ENCODE data around the gene C4BPA.

The C4BPA gene

DNA sequence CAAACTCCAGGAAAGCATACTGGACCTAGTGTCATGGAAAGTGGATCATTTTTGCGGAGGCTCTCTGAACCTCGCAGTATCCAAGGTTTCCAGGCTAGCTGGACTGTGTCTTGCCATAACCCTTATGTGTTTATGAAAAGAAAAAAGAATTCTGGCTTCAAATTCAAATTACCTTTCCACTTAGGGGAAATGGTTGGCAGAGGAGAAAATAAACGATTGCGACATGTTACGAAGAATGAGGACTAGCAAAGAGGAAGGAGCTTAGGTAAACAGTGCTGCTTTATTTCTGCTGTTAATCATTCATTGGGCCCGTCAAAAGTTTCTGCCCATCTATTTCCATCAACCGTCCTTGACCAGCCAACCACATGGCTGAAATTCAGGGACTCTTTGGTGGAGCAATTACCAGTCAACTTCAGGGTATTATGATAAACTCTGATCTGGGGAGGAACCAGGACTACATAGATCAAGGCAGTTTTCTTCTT, at the start of gene C4BPA:
Gene C4BPA (plus strand): TSS at position 342 of the 482 bp plus-strand sequence. CDS start 8,793 bp downstream, outside the sequence.
- peak; percentile 26 for DNase-seq

DNA sequence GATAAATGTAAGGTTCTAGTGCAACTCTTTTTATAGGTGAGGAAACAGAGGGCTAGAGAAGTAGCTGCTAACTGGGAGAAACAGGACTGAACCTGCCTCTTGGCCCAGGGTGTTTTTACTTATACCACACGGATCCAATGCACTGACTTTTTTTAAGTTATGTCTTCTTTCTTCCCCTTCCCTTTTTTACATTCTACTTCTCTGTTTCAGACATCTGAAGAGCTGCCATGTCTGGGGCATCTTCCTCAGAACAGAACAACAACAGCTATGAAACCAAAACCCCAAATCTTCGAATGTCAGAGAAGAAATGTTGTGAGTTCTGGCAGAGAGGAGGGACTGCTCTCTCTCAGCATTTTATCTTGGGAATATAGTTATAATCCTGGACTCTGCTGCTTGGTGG, 49.5 kb upstream of the C4BPA start:
- peak; percentile 55 for DNase-seq

DNA sequence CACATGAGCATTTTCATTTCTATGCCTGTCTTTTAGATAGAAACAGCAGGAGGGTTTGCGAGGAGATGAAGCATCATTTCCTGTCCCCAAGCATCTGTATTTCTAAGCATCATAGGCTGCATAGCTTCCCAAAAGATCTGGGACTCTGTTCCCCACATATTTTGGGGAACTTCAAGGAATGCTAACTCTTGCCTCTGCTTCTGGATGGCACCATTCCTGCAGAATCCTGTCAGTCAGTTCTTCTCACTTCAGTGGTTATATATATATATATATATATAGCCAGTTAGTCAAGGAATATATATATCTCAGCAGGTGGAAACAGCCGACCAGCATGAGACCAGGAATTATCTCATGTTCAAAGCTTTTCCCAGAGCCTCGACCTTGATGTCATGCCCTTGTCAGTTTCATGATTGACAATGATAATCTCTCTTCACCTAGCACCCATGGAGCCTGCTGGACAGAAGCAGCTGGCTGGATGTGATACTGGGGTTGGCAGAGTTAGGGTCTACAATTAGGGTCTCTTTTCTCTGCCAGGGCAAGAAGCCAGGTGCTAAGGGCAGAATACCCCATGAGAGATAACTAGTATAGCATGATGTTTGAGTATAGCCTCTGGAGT, 48.5 kb upstream of the C4BPA start:
- DNase-seq = no peak

DNA sequence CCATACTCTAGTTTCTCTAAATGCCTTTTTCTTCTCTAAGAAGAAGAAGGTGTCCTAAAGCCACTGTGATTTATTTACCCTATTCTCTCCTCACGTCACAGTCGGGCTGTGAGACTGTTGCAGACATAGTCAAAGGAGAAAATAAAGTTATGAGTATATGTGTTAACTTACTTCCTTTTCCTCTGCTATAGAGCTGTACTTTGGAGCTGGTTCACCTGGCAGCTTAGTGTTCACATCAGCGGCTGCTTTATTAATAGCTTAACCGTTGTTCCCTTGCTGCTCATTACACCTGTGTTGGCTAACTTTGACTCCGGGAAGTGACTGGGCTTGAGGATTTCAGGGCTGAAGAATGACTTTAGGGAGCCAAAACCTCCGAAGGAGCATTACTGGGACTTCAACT, 47.4 kb upstream of the C4BPA start:
- DNase-seq = no peak

DNA sequence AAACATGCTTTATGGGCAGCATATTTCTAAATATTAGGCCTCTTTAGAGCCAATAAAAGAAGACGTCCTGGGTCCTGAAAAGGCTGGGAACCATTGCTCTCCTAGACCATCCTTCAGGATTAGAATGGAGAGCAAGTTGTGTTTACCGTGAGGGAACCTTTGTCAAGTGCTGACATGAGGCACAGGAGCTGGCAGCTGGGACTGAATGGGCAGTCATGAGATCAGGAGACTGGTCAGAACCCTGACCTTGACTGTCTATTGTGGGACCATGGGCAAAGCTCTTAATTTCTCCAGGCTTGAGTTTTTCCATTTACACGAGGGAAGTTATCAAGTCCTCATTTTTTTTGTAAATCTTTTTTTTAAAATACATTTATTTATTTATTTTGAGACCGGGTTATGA, 45.8 kb upstream of the C4BPA start:
- no peak for DNase-seq

DNA sequence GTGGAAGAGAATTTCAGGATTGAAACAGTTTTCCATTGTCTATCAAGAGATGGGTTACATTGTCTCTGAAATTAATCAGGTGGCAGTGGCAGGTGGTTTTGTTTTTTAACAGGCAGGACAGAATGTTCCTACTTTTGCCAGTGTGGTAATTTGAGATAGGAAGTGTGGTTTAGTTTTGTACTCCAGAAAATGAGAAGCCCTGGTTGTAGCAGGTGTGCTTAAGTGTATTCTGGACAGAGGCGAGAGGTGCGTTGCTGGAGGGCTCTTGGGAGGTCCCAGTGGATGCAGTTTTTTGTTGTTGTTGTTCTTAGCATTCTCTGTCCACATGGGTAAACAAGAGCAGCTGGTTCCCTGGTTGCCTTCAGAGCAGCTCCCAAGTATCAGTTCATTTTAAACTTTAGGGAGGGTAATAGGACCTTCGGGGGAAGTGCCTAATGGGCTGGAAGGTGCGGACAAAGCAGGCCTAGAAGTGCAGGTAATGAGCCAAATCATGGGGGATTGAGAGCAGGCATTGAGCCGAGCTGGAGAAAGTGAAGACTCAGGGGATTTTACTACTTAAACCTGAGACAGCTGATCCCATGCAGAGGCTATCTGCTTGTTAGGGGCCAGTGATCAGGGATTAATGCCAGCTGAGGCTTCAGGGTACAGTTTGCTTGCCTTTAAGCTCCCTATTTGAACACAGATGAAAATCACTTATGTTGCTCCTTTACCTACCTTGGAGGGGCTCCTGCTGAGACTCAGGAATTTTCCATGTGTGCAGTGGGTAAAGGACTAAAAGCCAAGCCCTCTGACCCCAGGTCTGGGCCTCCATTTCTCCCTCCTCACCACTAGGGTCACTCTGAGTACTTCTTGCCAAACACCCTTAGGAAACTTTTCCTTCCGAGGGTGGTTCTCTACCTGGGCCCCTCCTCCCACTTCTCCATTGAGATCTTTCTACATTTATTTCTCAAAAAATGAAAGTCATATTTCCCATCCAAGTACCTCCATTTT, 44.9 kb upstream of the C4BPA start:
- DNase-seq = no peak

DNA sequence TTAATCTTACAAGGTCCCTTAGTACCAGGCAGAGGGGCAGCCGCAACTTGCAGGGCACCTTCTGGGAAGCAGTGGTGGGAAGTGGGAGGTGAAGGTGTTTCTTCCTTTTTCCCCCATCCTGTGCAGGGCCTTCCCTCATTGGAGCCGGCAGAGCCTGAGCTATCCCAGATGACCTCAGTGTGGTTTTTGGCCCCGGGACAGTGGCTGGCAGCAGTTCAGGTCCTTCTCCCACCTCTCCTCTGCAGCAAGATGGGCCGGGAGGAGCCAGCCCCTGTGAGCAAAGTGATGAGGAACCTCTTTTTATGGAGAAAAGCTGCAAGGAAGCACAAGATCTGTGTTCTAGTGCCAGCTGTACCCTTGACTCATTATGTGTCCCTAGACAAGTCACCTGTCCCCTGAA, 44.2 kb upstream of the C4BPA start:
- DNase-seq = no peak

DNA sequence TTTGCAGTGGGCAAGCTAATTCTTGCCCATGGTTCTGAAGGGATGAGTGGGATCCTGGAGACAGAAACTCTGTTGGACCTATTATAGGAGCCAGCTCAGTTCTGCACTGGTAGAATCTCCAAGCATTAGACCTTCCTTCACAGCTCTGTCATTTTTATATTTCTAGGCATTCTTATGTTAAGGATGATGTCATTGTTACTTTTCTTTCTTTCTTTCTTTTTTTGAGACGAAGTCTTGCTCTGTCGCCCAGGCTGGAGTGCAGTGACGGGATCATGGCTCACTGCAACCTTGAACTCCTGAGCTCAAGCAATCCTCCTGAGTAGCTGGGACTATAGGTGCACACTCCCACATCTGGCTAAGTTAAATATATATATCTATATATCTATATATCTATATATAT, 43.4 kb upstream of the C4BPA start:
- DNase-seq = no peak

DNA sequence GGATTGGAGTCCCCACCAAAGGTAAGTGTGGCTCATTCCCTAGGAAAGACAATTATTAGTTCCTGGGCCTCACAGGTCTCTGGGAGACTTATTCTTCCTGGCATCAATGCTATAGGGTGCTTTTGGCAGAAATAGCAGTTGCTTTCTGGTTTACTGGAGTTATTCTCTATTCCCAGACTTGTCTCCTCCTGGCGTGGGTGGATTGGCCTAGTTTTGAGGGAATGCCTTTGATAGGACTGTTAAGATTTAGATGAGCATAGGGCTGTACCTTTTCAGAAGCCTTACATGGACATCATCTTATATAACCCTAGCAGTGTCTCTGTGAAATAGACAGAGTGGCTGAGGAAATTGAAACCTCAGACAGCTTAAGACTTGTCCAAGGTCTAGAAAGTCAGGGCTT, 42.0 kb upstream of the C4BPA start:
- DNase-seq = no peak

DNA sequence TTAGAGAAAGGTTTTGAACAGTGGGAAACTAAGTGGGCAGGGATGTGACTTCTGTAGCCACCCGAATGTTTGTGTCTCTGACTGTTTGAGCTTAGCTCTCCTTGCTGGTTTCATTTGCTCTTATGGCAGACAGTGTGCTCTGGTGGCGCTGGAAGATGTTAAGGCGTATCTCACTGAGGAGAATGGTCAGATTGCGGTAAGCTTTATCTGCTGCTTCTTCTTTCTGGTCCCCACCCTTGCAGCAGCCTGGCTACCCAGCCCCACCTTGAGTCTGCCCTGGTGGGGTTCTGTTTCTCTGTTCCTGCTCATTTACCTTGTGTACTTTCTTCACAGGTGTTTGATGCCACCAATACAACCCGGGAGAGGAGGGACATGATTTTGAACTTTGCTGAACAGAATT, 41.0 kb upstream of the C4BPA start:
- no peak for DNase-seq

DNA sequence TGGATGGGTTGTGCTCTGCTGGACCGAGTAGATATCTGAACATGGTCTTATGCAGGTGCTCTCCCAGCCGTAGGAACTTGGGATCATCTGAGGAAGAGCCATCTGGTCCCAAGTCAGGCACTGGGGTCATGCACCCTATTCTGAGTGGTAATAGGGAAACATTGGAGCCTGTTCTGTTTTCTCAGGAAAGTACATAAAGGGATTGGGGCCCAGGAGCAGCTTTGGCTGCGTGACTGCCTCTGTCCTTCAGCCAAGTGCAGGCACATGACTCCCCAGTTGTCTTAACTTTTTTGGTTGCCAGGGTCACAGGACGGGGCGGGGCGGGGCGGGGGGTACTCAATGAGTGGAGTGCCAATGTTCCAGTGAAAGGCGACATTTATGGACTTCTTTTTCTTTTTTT, 39.5 kb upstream of the C4BPA start:
- DNase-seq = no peak

DNA sequence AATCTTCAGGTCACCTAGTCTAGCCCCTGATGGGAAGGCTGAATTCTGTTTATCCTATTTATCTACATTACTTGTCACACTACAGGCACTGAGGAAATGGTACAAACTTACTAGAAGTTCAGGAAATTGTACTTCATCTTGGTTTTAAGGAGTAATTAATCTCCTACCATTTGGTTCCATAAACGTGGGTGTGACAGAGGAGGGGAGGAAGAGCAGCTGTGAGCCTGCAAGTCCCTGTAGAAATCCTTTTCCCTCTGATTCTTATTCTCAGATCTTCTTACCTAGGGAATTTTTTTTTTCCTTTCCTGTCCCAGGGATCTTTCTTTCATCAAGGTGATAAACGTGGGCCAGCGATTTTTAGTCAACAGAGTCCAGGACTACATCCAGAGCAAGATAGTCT, 36.8 kb upstream of the C4BPA start:
- no peak for DNase-seq

DNA sequence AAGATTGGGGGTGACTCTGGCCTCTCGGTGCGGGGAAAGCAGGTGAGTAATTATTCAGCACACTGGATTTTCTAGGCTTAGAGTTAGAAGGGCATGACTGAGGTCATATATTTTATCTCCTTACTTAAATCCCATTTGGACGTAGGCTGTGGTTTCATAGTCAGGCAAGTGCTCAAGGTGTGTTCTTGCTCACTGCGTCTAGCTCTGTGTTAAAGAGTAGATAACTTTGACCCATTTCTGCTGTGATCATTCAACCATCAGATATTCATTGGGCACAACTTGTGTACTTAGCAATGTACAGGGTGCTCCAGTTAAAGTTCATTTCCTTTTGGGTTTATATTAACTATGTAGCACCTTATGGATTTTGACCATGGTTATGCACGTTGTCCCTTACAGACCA, 36.4 kb upstream of the C4BPA start:
- no peak for DNase-seq

DNA sequence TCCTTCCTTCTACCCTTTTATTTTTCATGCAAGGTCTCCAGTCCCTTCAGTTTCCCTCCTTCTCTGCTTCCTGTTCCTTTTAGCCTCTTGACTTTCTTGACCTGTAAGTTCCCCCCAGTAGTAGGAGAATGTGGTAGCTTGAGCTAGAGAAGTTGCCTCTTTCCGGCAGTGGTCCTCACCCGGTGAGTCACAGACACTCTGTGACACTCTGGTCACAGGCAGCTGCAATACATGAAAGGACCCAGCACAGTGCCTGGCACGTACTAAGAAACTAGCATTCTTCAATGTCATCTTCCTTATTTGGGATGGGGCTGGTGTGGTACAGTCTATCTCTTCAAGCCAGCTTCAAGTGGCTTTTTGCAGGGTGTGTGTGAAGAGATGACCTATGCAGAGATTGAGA, 35.0 kb upstream of the C4BPA start:
- peak; percentile 39 for DNase-seq

DNA sequence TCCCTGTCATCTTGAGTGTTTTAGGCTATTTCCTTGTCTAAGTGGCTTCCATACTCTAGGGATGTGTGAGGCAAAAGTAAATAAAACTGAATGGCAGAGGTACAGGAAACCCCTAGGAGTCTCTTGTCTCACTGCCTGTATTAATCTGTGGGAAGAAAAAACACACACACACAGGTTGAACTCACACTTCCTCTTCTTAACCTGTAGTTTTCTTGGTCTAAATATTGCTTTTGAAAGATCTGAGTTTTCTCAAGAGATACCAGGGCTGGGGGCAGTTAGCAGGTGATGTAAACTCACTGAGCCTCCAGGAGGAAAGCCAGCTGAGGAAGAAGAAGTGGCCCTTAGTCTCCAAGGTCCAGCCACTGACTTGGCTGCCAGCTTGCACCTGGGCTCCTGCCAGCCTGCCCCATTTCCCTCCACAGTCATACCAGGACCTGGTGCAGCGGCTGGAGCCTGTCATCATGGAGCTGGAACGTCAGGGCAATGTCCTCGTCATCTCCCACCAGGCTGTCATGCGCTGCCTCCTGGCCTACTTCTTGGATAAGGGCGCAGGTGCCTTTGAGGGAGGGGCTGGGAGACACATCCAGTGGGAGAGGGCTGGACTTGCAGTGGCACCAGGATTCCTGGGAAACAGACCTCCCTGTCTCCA, 34.1 kb upstream of the C4BPA start:
- DNase-seq = no peak

DNA sequence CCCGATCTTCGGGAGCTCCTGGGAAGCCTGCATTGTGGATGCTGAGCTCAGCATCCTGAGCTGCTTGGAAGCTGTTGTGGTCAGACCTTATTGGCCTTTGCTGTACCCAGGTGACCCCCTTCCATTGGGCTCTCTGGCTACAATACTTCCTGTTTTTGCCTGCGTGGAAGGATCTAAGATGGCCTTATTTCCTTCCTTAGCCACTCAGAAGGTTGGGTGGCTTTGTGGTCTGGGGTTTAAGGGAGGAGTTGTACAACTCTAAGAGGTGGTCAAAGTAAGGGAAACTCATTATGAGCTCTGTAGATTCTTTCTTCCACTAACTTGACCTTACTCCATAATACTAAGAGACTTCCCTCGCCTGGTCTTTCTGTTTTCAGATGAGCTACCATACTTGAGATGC, 33.2 kb upstream of the C4BPA start:
- no peak for DNase-seq

DNA sequence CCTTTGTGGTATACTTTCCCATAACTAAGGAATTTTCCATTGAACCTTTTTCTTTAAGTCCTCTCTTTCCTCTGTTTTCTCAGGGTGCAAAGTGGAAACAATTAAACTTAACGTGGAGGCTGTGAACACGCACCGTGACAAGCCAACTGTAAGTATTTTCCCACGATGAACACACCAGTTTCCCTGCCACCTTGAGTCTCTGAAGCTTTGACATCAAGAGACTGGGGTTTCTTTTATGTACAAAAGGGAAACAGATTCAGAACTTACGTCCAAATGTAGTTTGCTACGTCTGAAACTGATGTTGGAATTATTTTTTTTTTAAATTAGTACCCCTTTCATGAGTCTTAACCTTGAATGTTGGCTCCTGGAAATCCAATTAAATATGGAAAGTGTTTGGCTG, 32.6 kb upstream of the C4BPA start:
- no peak for DNase-seq

DNA sequence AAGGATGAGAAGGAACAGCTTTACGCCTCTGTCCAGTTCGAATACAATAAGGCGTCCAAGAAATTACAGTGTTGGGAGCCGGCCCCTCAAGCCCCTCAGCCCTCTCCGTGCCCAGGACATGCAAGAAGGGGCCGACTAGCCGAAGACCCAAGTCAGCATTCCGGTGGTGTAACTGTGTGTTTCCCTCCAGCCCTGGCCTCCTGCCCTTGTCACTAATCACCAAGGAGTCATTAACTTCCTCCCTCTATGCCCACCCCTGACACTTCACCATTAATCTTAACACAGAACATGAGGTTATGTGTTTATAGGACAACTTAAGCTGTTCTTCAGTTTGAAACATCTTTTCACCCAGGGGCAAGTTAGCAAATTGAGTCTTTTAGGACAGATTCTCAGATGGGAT, 31.8 kb upstream of the C4BPA start:
- DNase-seq = no peak

DNA sequence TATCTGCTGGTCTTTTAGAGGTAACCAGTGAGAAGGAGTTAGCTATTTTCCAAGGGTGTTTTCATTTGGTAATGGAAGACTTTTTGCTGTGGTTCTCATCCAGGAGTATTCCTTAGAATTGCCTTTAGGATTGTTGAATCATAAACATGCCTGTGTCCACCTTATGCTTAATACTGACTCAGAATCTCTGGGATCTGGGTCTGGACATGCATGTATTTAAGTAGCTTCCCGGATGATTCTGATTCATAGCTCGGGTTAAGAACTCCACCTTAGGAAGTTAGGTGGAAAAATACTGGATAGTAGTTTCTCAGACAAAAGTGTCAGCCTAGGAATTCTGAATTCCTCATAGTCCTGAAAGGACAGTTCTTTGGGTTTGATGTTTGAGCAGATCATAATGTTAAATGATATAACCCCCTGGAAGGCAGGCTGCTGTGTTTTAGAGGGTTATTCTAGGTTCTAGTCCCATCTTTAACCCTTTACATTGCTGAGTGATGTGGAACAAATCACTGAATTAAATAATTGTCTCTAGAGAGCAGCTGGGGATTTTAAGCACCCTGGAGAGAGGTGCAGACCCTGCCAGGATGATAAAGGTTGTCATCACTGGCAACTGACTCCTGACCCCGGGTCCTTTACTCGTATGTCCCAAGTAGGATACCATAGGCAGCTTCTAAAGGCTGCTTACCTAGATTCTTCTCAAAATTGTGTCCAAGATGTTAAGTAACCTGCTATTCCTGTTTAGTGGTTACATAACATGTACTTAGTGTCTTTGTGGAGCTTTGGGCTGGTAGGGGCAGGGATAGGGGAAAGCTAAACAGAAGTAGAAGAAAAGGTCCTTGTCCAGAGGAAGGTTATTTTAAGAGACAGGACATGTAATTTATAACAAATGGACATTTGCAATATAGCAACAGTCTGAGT, 29.9 kb upstream of the C4BPA start:
- no peak for DNase-seq

DNA sequence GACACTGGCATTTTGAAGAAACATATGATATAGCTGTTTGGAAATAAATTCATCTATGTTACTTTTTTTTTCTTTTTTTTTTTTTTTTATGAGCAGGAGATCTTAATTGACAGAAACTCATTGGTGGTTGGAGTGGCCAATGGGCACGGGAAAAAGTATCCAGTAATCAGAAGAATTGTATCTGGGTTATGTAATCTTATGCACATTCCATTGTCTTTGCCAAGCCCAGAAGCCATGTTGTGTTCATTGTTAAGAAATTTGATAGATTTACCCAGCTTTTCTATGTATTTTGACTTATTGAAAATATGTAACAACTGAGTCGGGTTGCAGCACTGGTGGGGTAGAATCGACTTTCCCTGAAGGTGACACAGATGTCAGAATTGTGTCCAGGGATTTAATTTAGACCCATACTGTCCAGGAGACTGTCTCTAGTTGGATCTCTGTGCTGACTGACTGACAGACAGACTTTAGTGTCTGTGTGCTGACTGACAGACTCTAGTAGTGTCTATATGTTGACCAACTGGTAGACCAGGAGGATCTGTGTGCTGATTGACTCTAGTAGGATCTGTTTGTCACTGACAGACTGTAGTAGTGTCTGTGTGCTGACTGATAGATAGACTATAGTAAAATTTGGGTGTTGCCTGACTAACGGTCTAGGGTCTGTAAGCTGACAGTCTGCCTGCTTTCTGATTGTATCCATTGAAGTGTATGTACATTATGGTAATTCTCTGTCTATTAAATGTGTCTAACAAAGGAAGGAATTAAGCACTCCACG, 27.7 kb upstream of the C4BPA start:
- DNase-seq = no peak

DNA sequence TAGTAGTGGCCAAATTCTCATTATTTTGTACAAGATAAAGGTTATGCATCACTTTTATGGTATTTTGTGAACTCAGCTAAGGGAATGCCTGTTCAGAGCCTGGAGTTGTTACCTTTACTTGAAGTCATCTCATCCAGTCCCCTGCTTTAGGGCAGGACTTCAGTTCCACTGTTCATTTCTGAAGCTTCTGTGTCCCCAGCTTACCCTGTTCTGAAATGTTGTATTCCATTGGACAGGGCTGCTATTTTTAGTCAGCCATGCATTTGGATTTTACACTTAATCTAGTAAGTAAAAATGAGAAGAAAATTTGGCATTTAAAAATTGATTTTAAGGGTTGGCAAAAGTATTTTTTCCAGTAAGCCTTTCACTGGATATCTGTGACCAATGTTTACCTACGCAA, 27.0 kb upstream of the C4BPA start:
- DNase-seq = no peak
